ENCODE results near the gene VSIR.

Gene VSIR

GRCh38 chr10:71812913-71813590 is 39.7 kb upstream of the VSIR start:
- no peak overlapping the region for H3K4me3 ChIP-seq (ENCODE audit: low read length)
- no peaks in the 10 kb centered on the region for H3K27me3 ChIP-seq (ENCODE audit: control insufficient read depth, insufficient read depth, low read length)
- no peak overlapping the region for H3K27ac ChIP-seq (ENCODE audit: low read depth, low read length)
- no peaks in the 10 kb centered on the region for H3K4me1 ChIP-seq (ENCODE audit: control insufficient read depth, insufficient read depth, low read length)
- no peak overlapping the region for H3K9ac ChIP-seq (ENCODE audit: low read length)
- peaks cover 21% of the 10 kb centered on the region for H3K36me3 ChIP-seq (ENCODE audit: control insufficient read depth, insufficient read depth, low read length)

- Histone ChIP-seq H3K4me1 (ENCODE audit: control insufficient read depth, insufficient read depth, low read length) (no peaks in the 10 kb centered on the region), H3K27ac (ENCODE audit: low read depth, low read length) (no peak overlapping the region), H3K9ac (ENCODE audit: low read length) (no peak overlapping the region), H3K27me3 (ENCODE audit: control insufficient read depth, insufficient read depth, low read length) (no peaks in the 10 kb centered on the region), H3K36me3 (ENCODE audit: control insufficient read depth, insufficient read depth, low read length) (peaks cover 17% of the 10 kb centered on the region), H3K4me3 (ENCODE audit: low read length) (no peak overlapping the region)
Measured at GRCh38 chr10:71812016-71812912, 38.9 kb upstream of the VSIR start.

GRCh38 chr10:71811351-71811750 is 38.0 kb upstream of the VSIR start:
- peaks cover 8% of the 10 kb centered on the region for H3K36me3 ChIP-seq (ENCODE audit: control insufficient read depth, insufficient read depth, low read length)
- H3K4me1 ChIP-seq (ENCODE audit: control insufficient read depth, insufficient read depth, low read length), result no peaks in the 10 kb centered on the region
- H3K27me3 ChIP-seq (ENCODE audit: control insufficient read depth, insufficient read depth, low read length), result no peaks in the 10 kb centered on the region
- no peak overlapping the region for H3K27ac ChIP-seq (ENCODE audit: low read depth, low read length)
- H3K4me3 ChIP-seq (ENCODE audit: low read length), result no peak overlapping the region
- no peak overlapping the region for H3K9ac ChIP-seq (ENCODE audit: low read length)

- H3K36me3 ChIP-seq (ENCODE audit: control insufficient read depth, insufficient read depth, low read length), result no peaks in the 10 kb centered on the region
Measured at GRCh38 chr10:71810048-71810750, 36.9 kb upstream of the VSIR start.

GRCh38 chr10:71809628-71810027 is 36.3 kb upstream of the VSIR start:
- H3K4me3 ChIP-seq (ENCODE audit: low read length), result no peak overlapping the region
- no peaks in the 10 kb centered on the region for H3K4me1 ChIP-seq (ENCODE audit: control insufficient read depth, insufficient read depth, low read length)
- H3K27ac ChIP-seq (ENCODE audit: low read depth, low read length), result no peak overlapping the region
- H3K36me3 ChIP-seq (ENCODE audit: control insufficient read depth, insufficient read depth, low read length), result no peaks in the 10 kb centered on the region
- no peak overlapping the region for H3K9ac ChIP-seq (ENCODE audit: low read length)
- H3K27me3 ChIP-seq (ENCODE audit: control insufficient read depth, insufficient read depth, low read length), result no peaks in the 10 kb centered on the region

More at GRCh38 chr10:71810048-71810750, 36.9 kb upstream of the VSIR start:
- no peak overlapping the region for H3K9ac ChIP-seq (ENCODE audit: low read length)
- no peaks in the 10 kb centered on the region for H3K4me1 ChIP-seq (ENCODE audit: control insufficient read depth, insufficient read depth, low read length)
- no peak overlapping the region for H3K4me3 ChIP-seq (ENCODE audit: low read length)
- no peaks in the 10 kb centered on the region for H3K27me3 ChIP-seq (ENCODE audit: control insufficient read depth, insufficient read depth, low read length)
- no peak overlapping the region for H3K27ac ChIP-seq (ENCODE audit: low read depth, low read length)

- Histone ChIP-seq H3K4me1 (ENCODE audit: control insufficient read depth, insufficient read depth, low read length) (no peaks in the 10 kb centered on the region), H3K9ac (ENCODE audit: low read length) (no peak overlapping the region), H3K4me3 (ENCODE audit: low read length) (no peak overlapping the region)
Measured at GRCh38 chr10:71807557-71808510, 34.5 kb upstream of the VSIR start.

GRCh38 chr10:71806704-71807556 is 33.6 kb upstream of the VSIR start:
- Histone ChIP-seq H3K36me3 (ENCODE audit: control insufficient read depth, insufficient read depth, low read length) (no peaks in the 10 kb centered on the region), H3K4me3 (ENCODE audit: low read length) (no peak overlapping the region), H3K9ac (ENCODE audit: low read length) (no peak overlapping the region), H3K27ac (ENCODE audit: low read depth, low read length) (no peak overlapping the region), H3K4me1 (ENCODE audit: control insufficient read depth, insufficient read depth, low read length) (no peaks in the 10 kb centered on the region), H3K27me3 (ENCODE audit: control insufficient read depth, insufficient read depth, low read length) (no peaks in the 10 kb centered on the region)

More at GRCh38 chr10:71807557-71808510, 34.5 kb upstream of the VSIR start:
- H3K27me3 ChIP-seq (ENCODE audit: control insufficient read depth, insufficient read depth, low read length), result no peaks in the 10 kb centered on the region
- H3K27ac ChIP-seq (ENCODE audit: low read depth, low read length), result no peak overlapping the region
- no peaks in the 10 kb centered on the region for H3K36me3 ChIP-seq (ENCODE audit: control insufficient read depth, insufficient read depth, low read length)

GRCh38 chr10:71805776-71806703 is 32.7 kb upstream of the VSIR start:
- Histone ChIP-seq H3K27ac (ENCODE audit: low read depth, low read length) (no peak overlapping the region), H3K36me3 (ENCODE audit: control insufficient read depth, insufficient read depth, low read length) (no peaks in the 10 kb centered on the region), H3K4me3 (ENCODE audit: low read length) (no peak overlapping the region), H3K4me1 (ENCODE audit: control insufficient read depth, insufficient read depth, low read length) (no peaks in the 10 kb centered on the region), H3K9ac (ENCODE audit: low read length) (no peak overlapping the region), H3K27me3 (ENCODE audit: control insufficient read depth, insufficient read depth, low read length) (no peaks in the 10 kb centered on the region)

- Histone ChIP-seq H3K27me3 (ENCODE audit: control insufficient read depth, insufficient read depth, low read length) (no peaks in the 10 kb centered on the region), H3K4me1 (ENCODE audit: control insufficient read depth, insufficient read depth, low read length) (no peaks in the 10 kb centered on the region), H3K9ac (ENCODE audit: low read length) (no peak overlapping the region), H3K4me3 (ENCODE audit: low read length) (no peak overlapping the region), H3K36me3 (ENCODE audit: control insufficient read depth, insufficient read depth, low read length) (no peaks in the 10 kb centered on the region), H3K27ac (ENCODE audit: low read depth, low read length) (no peak overlapping the region)
Measured at GRCh38 chr10:71804077-71804476, 30.8 kb upstream of the VSIR start.

GRCh38 chr10:71802715-71803488 is 29.6 kb upstream of the VSIR start:
- Histone ChIP-seq H3K27ac (ENCODE audit: low read depth, low read length) (no peak overlapping the region), H3K9ac (ENCODE audit: low read length) (no peak overlapping the region), H3K27me3 (ENCODE audit: control insufficient read depth, insufficient read depth, low read length) (no peaks in the 10 kb centered on the region), H3K4me1 (ENCODE audit: control insufficient read depth, insufficient read depth, low read length) (no peaks in the 10 kb centered on the region), H3K4me3 (ENCODE audit: low read length) (no peak overlapping the region), H3K36me3 (ENCODE audit: control insufficient read depth, insufficient read depth, low read length) (no peaks in the 10 kb centered on the region)
